HL-60 (cell line): Measurements from ENCODE around the gene GAA.

ENCODE experiments used
- CTCF ChIP-seq: IDR thresholded peaks from one replicate; pipeline ENCODE4 v1.5.1; 2011; ENCODE audit warnings: low read length, control low read depth, inconsistent platforms; ENCODE audit not compliant: insufficient read depth
- GABPA ChIP-seq: IDR thresholded peaks from 2 replicates; pipeline ENCODE4 v1.6.1; 2012; ENCODE audit warnings: low read depth
- POLR2AphosphoS5 ChIP-seq: IDR thresholded peaks from 2 replicates; pipeline ENCODE4 v1.6.1; 2012; ENCODE audit warnings: low read depth
- REST ChIP-seq: IDR thresholded peaks from 2 replicates; pipeline ENCODE4 v1.6.1; 2012; ENCODE audit warnings: low read depth; ENCODE audit not compliant: insufficient replicate concordance

GRCh38 chr17:80051681-80052080 lies 49.7 kb upstream of the GAA start:
- TF ChIP-seq GABPA (no peak), CTCF (no peak), POLR2AphosphoS5 (no peak), REST (no peak)
